ENCODE results near the gene CTDSPL. TPM values are rescaled to one million over a fixed set of nuclear protein-coding genes. Genes with fewer than 3 reads are reported as not detected.

The CTDSPL gene
- total and polyA plus RNA-seq, 2 donors from 2014 or later: 55.9 to 78.3 TPM

- Histone ChIP-seq H3K27ac (ENCODE audit: low read depth in 2 of 2, low read length in 2 of 2) (peak overlapping the region in 1 of 2 donors; percentile 15), H3K4me1 (ENCODE audit: control insufficient read depth in 2 of 3, insufficient read depth in 2 of 3, low read depth in 1 of 3, low read length in 3 of 3) (peaks cover 2 to 44% (median 25%) of the 10 kb centered on the region in 3 donors), H3K9ac (ENCODE audit: low read length in 3 of 3) (no peak overlapping the region), H3K9me3 (ENCODE audit: control insufficient read depth in 2 of 3, insufficient read depth in 1 of 3, low read length in 3 of 3) (no peaks in the 10 kb centered on the region), H3K4me3 (ENCODE audit: low read length in 3 of 3) (no peak overlapping the region), H3K27me3 (ENCODE audit: control insufficient read depth, insufficient read depth, low read length) (no peaks in the 10 kb centered on the region), H3K36me3 (ENCODE audit: control insufficient read depth in 2 of 3, insufficient read depth in 3 of 3, low read length in 3 of 3) (peaks cover 0 to 2% (median 0%) of the 10 kb centered on the region in 3 donors)
- no peak for TF ChIP-seq CTCF (IDR thresholded peaks at IDR 0.05; ENCODE audit: borderline replicate concordance, extremely low read depth, insufficient read depth)
- FAIRE-seq (no peak), DNase-seq (no peak)
- intact Hi-C loops (cut with DNase I): no loop called here
Observed at GRCh38 chr3:37913522-37913921, 51.8 kb downstream of the CTDSPL start.

- peaks cover 0 to 2% (median 0%) of the 10 kb centered on the region in 3 donors for H3K36me3 ChIP-seq (ENCODE audit: control insufficient read depth in 2 of 3, insufficient read depth in 3 of 3, low read length in 3 of 3)
- no peak overlapping the region for H3K27ac ChIP-seq (ENCODE audit: low read depth in 2 of 2, low read length in 2 of 2)
- no peaks in the 10 kb centered on the region for H3K27me3 ChIP-seq (ENCODE audit: control insufficient read depth, insufficient read depth, low read length)
- no peak overlapping the region for H3K9ac ChIP-seq (ENCODE audit: low read length in 3 of 3)
- no peaks in the 10 kb centered on the region for H3K9me3 ChIP-seq (ENCODE audit: control insufficient read depth in 2 of 3, insufficient read depth in 1 of 3, low read length in 3 of 3)
- no peak for FAIRE-seq
- intact Hi-C loops (cut with DNase I): no loop called here
- DNase-seq: no peak
- no peak for TF ChIP-seq CTCF (IDR thresholded peaks at IDR 0.05; ENCODE audit: borderline replicate concordance, extremely low read depth, insufficient read depth)
- H3K4me3 ChIP-seq (ENCODE audit: low read length in 3 of 3): no peak overlapping the region
- peaks cover 0 to 47% (median 24%) of the 10 kb centered on the region in 3 donors for H3K4me1 ChIP-seq (ENCODE audit: control insufficient read depth in 2 of 3, insufficient read depth in 2 of 3, low read depth in 1 of 3, low read length in 3 of 3)
Observed at GRCh38 chr3:37916685-37917084, 55.0 kb downstream of the CTDSPL start.

GRCh38 chr3:37918627-37919026 lies 56.9 kb downstream of the CTDSPL start:
- no peak overlapping the region for H3K9ac ChIP-seq (ENCODE audit: low read length in 3 of 3)
- H3K4me3 ChIP-seq (ENCODE audit: low read length in 3 of 3): no peak overlapping the region
- no peaks in the 10 kb centered on the region for H3K27me3 ChIP-seq (ENCODE audit: control insufficient read depth, insufficient read depth, low read length)
- peaks cover 0 to 1% (median 0%) of the 10 kb centered on the region in 3 donors for H3K36me3 ChIP-seq (ENCODE audit: control insufficient read depth in 2 of 3, insufficient read depth in 3 of 3, low read length in 3 of 3)
- FAIRE-seq (no peak), DNase-seq (no peak)
- H3K27ac ChIP-seq (ENCODE audit: low read depth in 2 of 2, low read length in 2 of 2): peak overlapping the region in 1 of 2 donors; percentile 13
- TF ChIP-seq CTCF (IDR thresholded peaks at IDR 0.05; ENCODE audit: borderline replicate concordance, extremely low read depth, insufficient read depth): no peak
- no peaks in the 10 kb centered on the region for H3K9me3 ChIP-seq (ENCODE audit: control insufficient read depth in 2 of 3, insufficient read depth in 1 of 3, low read length in 3 of 3)
- peaks cover 0 to 48% (median 28%) of the 10 kb centered on the region in 3 donors for H3K4me1 ChIP-seq (ENCODE audit: control insufficient read depth in 2 of 3, insufficient read depth in 2 of 3, low read depth in 1 of 3, low read length in 3 of 3)
- intact Hi-C loops (cut with DNase I): no loop called here

- H3K9me3 ChIP-seq (ENCODE audit: control insufficient read depth in 2 of 3, insufficient read depth in 1 of 3, low read length in 3 of 3): no peaks in the 10 kb centered on the region
- intact Hi-C loops (cut with DNase I): no loop called here
- no peak for TF ChIP-seq CTCF (IDR thresholded peaks at IDR 0.05; ENCODE audit: borderline replicate concordance, extremely low read depth, insufficient read depth)
- no peaks in the 10 kb centered on the region for H3K36me3 ChIP-seq (ENCODE audit: control insufficient read depth in 2 of 3, insufficient read depth in 3 of 3, low read length in 3 of 3)
- H3K4me1 ChIP-seq (ENCODE audit: control insufficient read depth in 2 of 3, insufficient read depth in 2 of 3, low read depth in 1 of 3, low read length in 3 of 3): peaks cover 0 to 56% (median 34%) of the 10 kb centered on the region in 3 donors
- no peak overlapping the region for H3K4me3 ChIP-seq (ENCODE audit: low read length in 3 of 3)
- H3K9ac ChIP-seq (ENCODE audit: low read length in 3 of 3): peak overlapping the region in 1 of 3 donors; percentile 4
- H3K27me3 ChIP-seq (ENCODE audit: control insufficient read depth, insufficient read depth, low read length): no peaks in the 10 kb centered on the region
- FAIRE-seq: no peak
- no peak for DNase-seq
- peak overlapping the region; percentile 0 to 54 for H3K27ac ChIP-seq (ENCODE audit: low read depth in 2 of 2, low read length in 2 of 2)
Observed at GRCh38 chr3:37920156-37920699, 58.5 kb downstream of the CTDSPL start.

Data from kidney (tissue), 14 donors.